DMS153 (cell line): ENCODE data around the gene GFPT2.

Experiments used
- DNase-seq: peaks from one replicate; lab custom pipeline; 2025; lab: John Stamatoyannopoulos, UW

Gene GFPT2

GRCh38 chr5:180282281-180282680 is 70.9 kb downstream of the GFPT2 start:
- DNase-seq, result no peak

- no peak for DNase-seq
Observed at GRCh38 chr5:180281706-180282105, 71.4 kb downstream of the GFPT2 start.

DNA sequence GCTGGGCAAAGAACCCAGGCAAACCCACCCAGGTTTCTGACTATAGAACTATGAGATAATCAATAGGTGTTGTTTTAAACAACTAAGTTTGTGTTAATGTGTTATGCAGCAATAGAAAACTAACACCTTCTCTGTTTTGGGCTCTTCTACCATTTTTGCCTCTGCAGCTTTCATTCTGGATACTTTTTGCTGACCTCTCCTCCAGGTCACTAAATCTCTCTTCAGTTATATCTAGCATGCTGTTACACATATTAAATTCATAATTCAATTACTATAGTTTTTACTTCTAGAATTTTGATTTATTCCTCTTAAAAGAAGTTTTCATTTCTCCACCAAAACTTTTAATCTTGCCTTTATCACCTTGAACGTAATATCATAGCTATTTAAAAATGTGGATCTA is 78.4 kb downstream of the GFPT2 start:
- DNase-seq, result no peak

GRCh38 chr5:180271221-180271620 is 81.9 kb downstream of the GFPT2 start:
- no peak for DNase-seq

DNA sequence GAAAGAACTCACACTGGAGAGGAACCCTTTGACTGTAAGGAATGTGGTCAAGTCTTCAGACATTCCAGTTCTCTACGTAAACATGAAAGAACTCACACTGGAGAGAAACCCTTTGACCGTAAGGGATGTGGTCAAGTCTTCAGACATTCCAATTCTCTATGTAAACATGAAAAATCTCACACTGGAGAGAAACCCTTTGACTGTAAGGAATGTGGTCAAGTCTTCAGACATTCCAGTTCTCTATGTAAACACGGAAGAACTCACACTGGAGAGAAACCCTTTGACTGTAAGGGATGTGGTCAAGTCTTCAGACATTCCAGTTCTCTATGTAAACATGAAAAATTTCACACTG is 93.9 kb downstream of the GFPT2 start:
- no peak for DNase-seq

- no peak for DNase-seq
Observed at GRCh38 chr5:180253036-180253824, 99.9 kb downstream of the GFPT2 start.

GRCh38 chr5:180251887-180252286 is 101.2 kb downstream of the GFPT2 start:
- DNase-seq, result no peak

GRCh38 chr5:180251141-180251540 is 102.0 kb downstream of the GFPT2 start:
- DNase-seq, result no peak
